Adrenal gland (tissue), 5 donors: ENCODE results near the gene SCG2.

Experiments used
- CTCF ChIP-seq, 6 experiments: fragments of 450-650 bp in 4 of 6; fragments of 200-600 bp in 2 of 6; sonication (generic) in 1 of 6; IDR thresholded peaks; 1 replicate in 5 of 6; 2 replicates in 1 of 6; pipeline versions ENCODE4 v1.5.1 to v1.8.0; 2016 to 2021; ENCODE audit warnings: antibody characterized with exemption in 6 of 6, mild to moderate bottlenecking in 2 of 6, moderate library complexity in 1 of 6
- POLR2A ChIP-seq, 2 donors: fragments of 450-650 bp; IDR thresholded peaks; one replicate each; pipeline ENCODE4 v1.6.1; 2017; ENCODE audit warnings: antibody characterized with exemption in 2 of 2, mild to moderate bottlenecking in 2 of 2, moderate library complexity in 1 of 2
- donor health status: DM: no; HTN: no; CAD: no.

- TF ChIP-seq CTCF (IDR thresholded peaks at IDR 0.05) (no peak), POLR2A (IDR thresholded peaks at IDR 0.05) (no peak)
These were observed 811 bp upstream of the SCG2 start for GRCh38 chr2:223602972-223603371.
